GM19025 (cell line): ENCODE measurements around the gene TCTN3.
"Not testable (repeated sequence)": the region's sequence is repeated elsewhere in the genome, so short reads cannot be mapped to it uniquely, and the experiment has no call there.

Source experiments
- ATAC-seq: cut with Tn5 transposase; IDR thresholded peaks from one replicate; pipeline ENCODE4 v1.9.1; 2021; ENCODE audit warnings: mild to moderate bottlenecking, low read depth, moderate library complexity; ENCODE audit not compliant: unreplicated experiment

TCTN3 gene

DNA sequence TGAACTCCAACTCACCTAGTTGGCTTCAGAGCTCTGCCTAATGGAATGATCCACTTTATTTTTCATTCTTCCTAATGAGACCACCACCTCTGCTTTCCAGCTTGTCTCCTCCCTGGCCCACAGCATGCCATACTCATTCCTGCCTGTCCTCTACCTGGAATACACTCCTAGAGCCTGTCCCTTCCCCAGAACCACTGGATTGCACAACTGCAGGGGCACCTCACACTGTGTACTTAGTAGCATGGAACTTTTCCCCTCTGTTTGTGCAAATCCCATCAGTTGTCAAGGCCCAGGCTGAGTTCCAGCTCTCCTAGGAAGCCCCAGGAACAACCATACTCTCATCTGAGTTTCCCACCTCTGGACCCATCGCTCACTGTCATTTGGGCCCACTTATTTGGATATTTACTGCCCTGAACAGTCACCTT, 52.8 kb downstream of the TCTN3 start:
- ATAC-seq = no peak

DNA sequence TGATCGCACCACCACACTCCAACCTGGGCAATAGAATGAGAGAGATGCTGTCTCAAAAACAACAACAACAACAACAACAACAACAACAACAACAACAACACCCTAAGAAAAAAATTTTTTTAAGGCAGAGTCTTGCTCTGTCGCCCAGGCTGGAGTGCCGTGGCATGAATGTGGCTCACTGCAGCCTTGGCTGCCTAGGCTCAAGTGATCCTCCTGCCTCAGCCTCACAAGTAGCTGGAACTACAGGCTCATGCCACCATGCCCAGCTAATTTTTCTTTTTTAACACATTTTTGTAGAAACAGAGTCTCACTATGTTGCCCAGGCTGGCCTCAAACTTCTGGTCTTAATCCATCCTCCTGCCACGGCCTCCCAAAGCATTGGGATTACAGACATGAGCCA, 55.8 kb downstream of the TCTN3 start:
- no peak for ATAC-seq

GRCh38 chr10:95637140-95637539, 56.6 kb downstream of the TCTN3 start:
- ATAC-seq = no peak

GRCh38 chr10:95635319-95635733, 58.4 kb downstream of the TCTN3 start:
- ATAC-seq = no peak

GRCh38 chr10:95628786-95629185, 64.9 kb downstream of the TCTN3 start:
- no peak for ATAC-seq

- no peak for ATAC-seq
These were observed 67.2 kb downstream of the TCTN3 start for GRCh38 chr10:95626500-95626899.

DNA sequence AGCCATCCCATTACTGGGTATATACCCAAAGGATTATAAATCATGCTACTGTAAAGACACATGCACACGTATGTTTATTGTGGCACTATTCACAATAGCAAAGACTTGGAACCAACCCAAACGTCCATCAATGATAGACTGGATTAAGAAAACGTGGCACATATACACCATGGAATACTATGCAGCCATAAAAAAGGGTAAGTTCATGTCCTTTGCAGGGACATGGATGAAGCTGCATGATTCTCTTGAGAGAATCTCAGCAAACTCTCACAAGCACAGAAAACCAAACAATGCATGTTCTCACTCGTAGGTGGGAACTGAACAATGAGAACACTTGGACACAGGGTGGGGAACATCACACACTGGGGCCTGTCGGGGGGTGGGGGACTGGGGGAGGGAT, 73.3 kb downstream of the TCTN3 start:
- ATAC-seq = not testable (repeated sequence)

DNA sequence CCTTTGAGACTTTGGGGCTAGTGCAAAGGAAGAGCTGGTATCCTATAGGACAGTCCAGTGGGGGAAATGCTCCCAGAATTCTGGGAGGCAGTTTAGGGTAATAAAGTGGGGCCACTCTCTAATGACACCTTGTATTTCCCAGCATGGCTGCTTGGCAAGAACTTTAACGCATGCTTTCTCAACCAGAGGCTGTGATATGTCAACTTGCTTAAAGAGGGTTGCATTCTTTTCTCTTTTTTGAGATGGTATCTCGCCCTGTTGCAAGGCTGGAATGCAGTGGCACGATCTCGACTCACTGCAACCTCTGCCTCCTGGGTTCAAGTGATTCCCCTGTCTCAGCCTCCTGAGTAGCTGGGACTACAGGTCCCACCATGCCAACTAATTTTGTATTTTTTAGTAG, 75.6 kb downstream of the TCTN3 start:
- ATAC-seq = no peak

DNA sequence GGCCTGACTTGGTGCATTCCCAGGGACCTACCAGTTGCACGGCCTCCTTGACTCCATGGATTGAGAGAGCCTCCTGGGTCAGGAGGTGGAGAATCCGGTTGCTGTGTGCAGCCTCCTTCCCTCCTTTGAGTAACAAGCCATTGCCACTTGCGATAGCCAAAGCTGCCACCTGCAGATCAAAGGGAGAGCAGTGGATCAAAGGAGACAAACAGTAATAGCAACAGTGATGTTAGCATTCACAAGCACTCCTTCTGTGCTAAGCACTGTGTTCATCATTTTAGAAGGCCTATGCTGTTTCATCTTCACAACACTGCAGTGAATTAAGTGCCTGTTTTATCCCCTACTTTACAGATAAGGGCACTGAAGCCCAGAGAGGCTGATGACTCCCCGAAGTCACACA, 77.3 kb downstream of the TCTN3 start:
- no peak for ATAC-seq
